ENCODE measurements around the gene CAAP1.
A peak's percentile ranks its signal among the peaks of the same experiment; 100 is the strongest.

CAAP1 gene

DNA sequence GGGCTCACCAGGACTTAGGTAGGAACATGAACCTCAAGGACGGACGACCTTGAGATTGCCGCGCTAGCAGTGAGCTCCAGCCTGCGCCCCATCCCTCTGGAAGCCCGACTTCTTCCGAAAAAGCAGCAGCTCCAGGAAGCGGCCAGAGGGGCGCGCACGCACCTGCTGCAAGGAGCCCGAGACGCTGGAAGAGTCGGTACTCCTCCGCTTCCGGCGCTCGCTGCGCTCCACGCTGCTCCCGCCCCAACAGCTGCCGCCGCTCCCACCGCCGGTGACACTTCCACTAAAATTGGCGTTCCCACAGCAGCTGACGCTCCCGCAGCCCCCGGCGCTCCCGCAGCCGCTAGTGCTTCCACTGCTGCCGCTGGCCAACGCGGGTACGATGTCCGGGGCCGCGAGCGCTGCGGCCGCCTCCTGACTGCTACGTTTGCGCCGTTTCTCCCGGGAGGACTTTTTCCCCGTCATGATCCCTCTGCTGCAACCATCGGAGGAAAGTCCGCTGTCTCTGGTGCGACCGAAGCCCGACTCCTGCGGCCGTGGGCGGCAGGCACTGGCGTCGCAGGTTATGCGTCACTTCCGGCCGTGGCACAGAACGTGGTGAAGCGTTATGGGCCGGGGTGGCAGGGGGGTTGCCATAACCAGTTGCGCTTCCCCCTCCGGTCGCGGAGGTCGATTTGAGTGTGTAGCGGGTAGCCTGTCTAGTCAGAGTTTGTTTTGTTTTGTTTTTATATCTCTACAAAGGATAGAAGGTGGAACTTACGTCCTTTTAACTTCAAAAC lies at the start of gene CAAP1:
Gene CAAP1 (minus strand): TSS at position 552 of the 779 bp plus-strand sequence. CDS start 87 bp downstream, at position 465.
- TF ChIP-seq, protein P1, sequence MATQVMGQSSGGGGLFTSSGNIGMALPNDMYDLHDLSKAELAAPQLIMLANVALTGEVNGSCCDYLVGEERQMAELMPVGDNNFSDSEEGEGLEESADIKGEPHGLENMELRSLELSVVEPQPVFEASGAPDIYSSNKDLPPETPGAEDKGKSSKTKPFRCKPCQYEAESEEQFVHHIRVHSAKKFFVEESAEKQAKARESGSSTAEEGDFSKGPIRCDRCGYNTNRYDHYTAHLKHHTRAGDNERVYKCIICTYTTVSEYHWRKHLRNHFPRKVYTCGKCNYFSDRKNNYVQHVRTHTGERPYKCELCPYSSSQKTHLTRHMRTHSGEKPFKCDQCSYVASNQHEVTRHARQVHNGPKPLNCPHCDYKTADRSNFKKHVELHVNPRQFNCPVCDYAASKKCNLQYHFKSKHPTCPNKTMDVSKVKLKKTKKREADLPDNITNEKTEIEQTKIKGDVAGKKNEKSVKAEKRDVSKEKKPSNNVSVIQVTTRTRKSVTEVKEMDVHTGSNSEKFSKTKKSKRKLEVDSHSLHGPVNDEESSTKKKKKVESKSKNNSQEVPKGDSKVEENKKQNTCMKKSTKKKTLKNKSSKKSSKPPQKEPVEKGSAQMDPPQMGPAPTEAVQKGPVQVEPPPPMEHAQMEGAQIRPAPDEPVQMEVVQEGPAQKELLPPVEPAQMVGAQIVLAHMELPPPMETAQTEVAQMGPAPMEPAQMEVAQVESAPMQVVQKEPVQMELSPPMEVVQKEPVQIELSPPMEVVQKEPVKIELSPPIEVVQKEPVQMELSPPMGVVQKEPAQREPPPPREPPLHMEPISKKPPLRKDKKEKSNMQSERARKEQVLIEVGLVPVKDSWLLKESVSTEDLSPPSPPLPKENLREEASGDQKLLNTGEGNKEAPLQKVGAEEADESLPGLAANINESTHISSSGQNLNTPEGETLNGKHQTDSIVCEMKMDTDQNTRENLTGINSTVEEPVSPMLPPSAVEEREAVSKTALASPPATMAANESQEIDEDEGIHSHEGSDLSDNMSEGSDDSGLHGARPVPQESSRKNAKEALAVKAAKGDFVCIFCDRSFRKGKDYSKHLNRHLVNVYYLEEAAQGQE (IDR thresholded peaks at IDR 0.05; ENCODE audit: low read depth), result no peak
- peak; percentile 95 for TF ChIP-seq CREB1 (IDR thresholded peaks at IDR 0.05; ENCODE audit: low read depth)
- peak; percentile 54; the same call in 1 of the 2 replicates for TF ChIP-seq EP300 (IDR thresholded peaks at IDR 0.05; ENCODE audit: borderline replicate concordance)
- no peak; the same call in 1 of the 2 replicates for TF ChIP-seq CEBPB (IDR thresholded peaks at IDR 0.05)
- 0 out of 2 replicates have a peak, but pooled peaks have one; percentile 25 for TF ChIP-seq ZBTB7A (IDR thresholded peaks at IDR 0.05; ENCODE audit: low read depth)
- TF ChIP-seq, protein P2, sequence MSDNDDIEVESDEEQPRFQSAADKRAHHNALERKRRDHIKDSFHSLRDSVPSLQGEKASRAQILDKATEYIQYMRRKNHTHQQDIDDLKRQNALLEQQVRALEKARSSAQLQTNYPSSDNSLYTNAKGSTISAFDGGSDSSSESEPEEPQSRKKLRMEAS (IDR thresholded peaks at IDR 0.05), result peak; percentile 89
- 0 out of 2 replicates have a peak, but pooled peaks have one; percentile 29 for TF ChIP-seq RAD21 (IDR thresholded peaks at IDR 0.05; ENCODE audit: low read depth)
- no peak for TF ChIP-seq NFIC (IDR thresholded peaks at IDR 0.05)
- TF ChIP-seq FOXM1 (IDR thresholded peaks at IDR 0.05; ENCODE audit: borderline replicate concordance, low read depth), result no peak; the same call in 1 of the 2 replicates
- peak; percentile 75 for TF ChIP-seq TAF1 (IDR thresholded peaks at IDR 0.05; ENCODE audit: low read depth)
- TF ChIP-seq EGR1 (IDR thresholded peaks at IDR 0.05), result peak; percentile 97
- peak; percentile 66 for TF ChIP-seq TCF12 (IDR thresholded peaks at IDR 0.05; ENCODE audit: low read depth)
- TF ChIP-seq, protein P3, sequence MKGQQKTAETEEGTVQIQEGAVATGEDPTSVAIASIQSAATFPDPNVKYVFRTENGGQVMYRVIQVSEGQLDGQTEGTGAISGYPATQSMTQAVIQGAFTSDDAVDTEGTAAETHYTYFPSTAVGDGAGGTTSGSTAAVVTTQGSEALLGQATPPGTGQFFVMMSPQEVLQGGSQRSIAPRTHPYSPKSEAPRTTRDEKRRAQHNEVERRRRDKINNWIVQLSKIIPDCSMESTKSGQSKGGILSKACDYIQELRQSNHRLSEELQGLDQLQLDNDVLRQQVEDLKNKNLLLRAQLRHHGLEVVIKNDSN (IDR thresholded peaks at IDR 0.05), result no peak; the same call in 1 of the 2 replicates
- TF ChIP-seq TEAD4 (IDR thresholded peaks at IDR 0.05), result 0 out of 2 replicates have a peak, but pooled peaks have one; percentile 15
- peak; percentile 70; the same call in 1 of the 2 replicates for TF ChIP-seq YY1 (IDR thresholded peaks at IDR 0.05; ENCODE audit: low read depth)

GRCh38 chr9:26940779-26941178 lies 48.2 kb upstream of the CAAP1 start:
- TF ChIP-seq ZBTB7A (IDR thresholded peaks at IDR 0.05; ENCODE audit: low read depth) (no peak), FOXM1 (IDR thresholded peaks at IDR 0.05; ENCODE audit: borderline replicate concordance, low read depth) (no peak)
- TF ChIP-seq, protein P3 (IDR thresholded peaks at IDR 0.05), result no peak

DNA sequence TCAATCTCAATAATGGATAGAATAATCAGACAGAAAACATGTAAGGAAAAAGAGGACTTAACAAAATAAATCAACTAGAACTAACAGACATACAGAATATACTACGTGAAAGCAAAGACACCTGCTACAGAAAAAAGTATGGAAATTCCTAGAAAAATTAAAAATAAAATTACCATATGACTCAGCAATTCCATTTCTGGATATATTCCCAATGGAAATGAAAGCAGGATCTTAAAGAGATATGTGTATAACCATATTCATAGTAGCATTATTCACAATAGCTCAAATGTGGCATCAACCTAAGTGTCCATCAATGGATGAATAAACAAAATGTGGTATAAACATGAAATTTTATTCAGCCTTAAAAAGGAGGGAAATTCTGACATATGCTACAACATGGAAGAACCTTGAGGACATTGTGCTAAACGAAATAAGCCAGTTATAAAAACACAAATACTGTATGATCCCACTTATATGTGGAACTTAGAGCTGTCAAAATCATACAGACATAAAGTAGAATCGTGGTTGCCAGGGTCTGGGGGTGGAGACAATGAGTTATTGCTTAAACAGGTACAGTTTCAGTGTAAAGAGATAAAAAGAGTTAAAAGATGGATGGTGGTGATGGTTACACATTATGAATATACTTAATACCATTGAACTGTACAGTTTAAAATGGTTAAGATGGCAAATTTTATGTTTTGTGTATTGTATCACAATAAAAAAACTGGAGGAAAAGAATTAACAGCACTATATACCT lies 47.5 kb upstream of the CAAP1 start:
- TF ChIP-seq CEBPB (IDR thresholded peaks at IDR 0.05) (no peak), EGR1 (IDR thresholded peaks at IDR 0.05) (no peak), TEAD4 (IDR thresholded peaks at IDR 0.05) (no peak), TAF1 (IDR thresholded peaks at IDR 0.05; ENCODE audit: low read depth) (no peak), YY1 (IDR thresholded peaks at IDR 0.05; ENCODE audit: low read depth) (no peak), EP300 (IDR thresholded peaks at IDR 0.05; ENCODE audit: borderline replicate concordance) (no peak), ZBTB7A (IDR thresholded peaks at IDR 0.05; ENCODE audit: low read depth) (no peak), RAD21 (IDR thresholded peaks at IDR 0.05; ENCODE audit: low read depth) (no peak), TCF12 (IDR thresholded peaks at IDR 0.05; ENCODE audit: low read depth) (no peak), NFIC (IDR thresholded peaks at IDR 0.05) (no peak), FOXM1 (IDR thresholded peaks at IDR 0.05; ENCODE audit: borderline replicate concordance, low read depth) (no peak), CREB1 (IDR thresholded peaks at IDR 0.05; ENCODE audit: low read depth) (no peak)
- TF ChIP-seq, protein P1 (IDR thresholded peaks at IDR 0.05; ENCODE audit: low read depth), result no peak
- TF ChIP-seq, protein P2 (IDR thresholded peaks at IDR 0.05), result no peak
- TF ChIP-seq, protein P3 (IDR thresholded peaks at IDR 0.05), result no peak

GRCh38 chr9:26937816-26938371 lies 45.3 kb upstream of the CAAP1 start:
- TF ChIP-seq CREB1 (IDR thresholded peaks at IDR 0.05; ENCODE audit: low read depth) (no peak), CEBPB (IDR thresholded peaks at IDR 0.05) (no peak), ZBTB7A (IDR thresholded peaks at IDR 0.05; ENCODE audit: low read depth) (no peak), TAF1 (IDR thresholded peaks at IDR 0.05; ENCODE audit: low read depth) (no peak), YY1 (IDR thresholded peaks at IDR 0.05; ENCODE audit: low read depth) (no peak), RAD21 (IDR thresholded peaks at IDR 0.05; ENCODE audit: low read depth) (no peak), NFIC (IDR thresholded peaks at IDR 0.05) (no peak), EP300 (IDR thresholded peaks at IDR 0.05; ENCODE audit: borderline replicate concordance) (no peak), TEAD4 (IDR thresholded peaks at IDR 0.05) (no peak)
- TF ChIP-seq, protein P2 (IDR thresholded peaks at IDR 0.05), result no peak
- TF ChIP-seq, protein P1 (IDR thresholded peaks at IDR 0.05; ENCODE audit: low read depth), result no peak

Data from Ishikawa (cell line).